Natural killer cell (primary cell): ENCODE data around the gene SRSF5. TPM values are rescaled to one million over a fixed set of nuclear protein-coding genes. Genes with fewer than 3 reads are reported as not detected.

Experiments
- ATAC-seq, 3 donors: fragments of 150-1000 bp in 2 of 3; fragments of 200-7000 bp in 1 of 3; cut with Tn5 transposase; 1 replicate in 1 of 3; 2 replicates in 2 of 3; pipeline ENCODE4 v1.10.0; 2021; ENCODE audit warnings: mild to moderate bottlenecking in 2 of 3, moderate library complexity in 2 of 3
- DNase-seq, 2 donors: peaks; one replicate each; pipeline versions ENCODE4 v3.0.0 to v3.0.0-alpha.2; 2013 to 2021; ENCODE audit warnings: mixed read lengths in 1 of 2
- H3K27ac ChIP-seq: one replicate; pipeline ENCODE4 v1.5.1; 2013; ENCODE audit warnings: mild to moderate bottlenecking, low read length
- H3K27me3 ChIP-seq: one replicate; pipeline ENCODE4 v1.6.1; 2013; ENCODE audit warnings: low read length; ENCODE audit not compliant: control insufficient read depth, insufficient read depth
- H3K36me3 ChIP-seq: one replicate; pipeline ENCODE4 v1.6.1; 2013; ENCODE audit warnings: low read length; ENCODE audit not compliant: control insufficient read depth, insufficient read depth
- H3K4me1 ChIP-seq: one replicate; pipeline ENCODE4 v1.6.1; 2013; ENCODE audit warnings: low read length; ENCODE audit not compliant: control insufficient read depth, insufficient read depth
- H3K4me3 ChIP-seq: one replicate; pipeline ENCODE4 v1.5.1; 2013; ENCODE audit warnings: low read length
- H3K9me3 ChIP-seq: one replicate; pipeline ENCODE4 v1.6.1; 2013; ENCODE audit warnings: low read length; ENCODE audit not compliant: control insufficient read depth, insufficient read depth
- H3K27ac Mint-ChIP-seq, 2 donors: one replicate each; pipeline ENCODE4 v1.8.0; 2022; ENCODE audit warnings: mild to moderate bottlenecking in 2 of 2, mixed read lengths in 2 of 2, moderate library complexity in 1 of 2
- H3K27me3 Mint-ChIP-seq, 2 donors: one replicate each; pipeline ENCODE4 v1.8.0; 2022; ENCODE audit warnings: low read depth in 2 of 2, mixed read lengths in 2 of 2
- H3K36me3 Mint-ChIP-seq: one replicate; pipeline ENCODE4 v1.8.0; 2022; ENCODE audit warnings: mixed read lengths
- H3K4me1 Mint-ChIP-seq, 2 donors: one replicate each; pipeline ENCODE4 v1.8.0; 2022; ENCODE audit warnings: mixed read lengths in 2 of 2
- H3K4me3 Mint-ChIP-seq: one replicate; pipeline ENCODE4 v1.8.0; 2022; ENCODE audit warnings: mild to moderate bottlenecking, moderate library complexity, mixed read lengths
- H3K9me3 Mint-ChIP-seq, 2 donors: one replicate each; pipeline ENCODE4 v1.8.0; 2022; ENCODE audit warnings: mixed read lengths in 2 of 2
- CTCF ChIP-seq: fragments of 200-600 bp; IDR thresholded peaks from one replicate; pipeline ENCODE4 v1.8.0; 2022; ENCODE audit warnings: antibody characterized with exemption
- WGBS: methylation state at CpG from one replicate; pipeline ENCODE4 v1.1.7; 2013; ENCODE audit warnings: missing lambda C conversion rate; ENCODE audit not compliant: insufficient coverage; 5-methylcytosine and 5-hydroxymethylcytosine counted together
- intact Hi-C: fragments of 100-400 bp; cut with micrococcal nuclease; formaldehyde crosslinking; loops from one replicate; pipeline ENCODE4 v1.14.2; 2022
- total RNA-seq, 4 donors: library from RNA; stranded (reverse); fragments of 120-200 nt in 1 of 4; gene quantifications; one replicate each; pipeline versions ENCODE4 v1.2.3 to v1.2.4, GENCODE V29; 2013 to 2022

Gene SRSF5
- total RNA-seq, 3 donors from 2014 or later (not counting 1 experiment from before 2014, with no cell fraction given): 1,327 to 1,669 (median 1,634) TPM

GRCh38 chr14:69797573-69798338 is 30.8 kb downstream of the SRSF5 start:
- Mint-ChIP-seq H3K9me3 (no peaks in the 10 kb centered on the region), H3K4me3 (no peak overlapping the region), H3K4me1 (no peaks in the 10 kb centered on the region), H3K27me3 (peaks cover 0 to 7% of the 10 kb centered on the region in 2 donors), H3K36me3 (no peaks in the 10 kb centered on the region), H3K27ac (no peak overlapping the region)
- no peak overlapping the region for H3K4me3 ChIP-seq
- no peak overlapping the region for H3K27ac ChIP-seq
- no peak for DNase-seq
- no peaks in the 10 kb centered on the region for H3K4me1 ChIP-seq
- no peak for ATAC-seq
- no peaks in the 10 kb centered on the region for H3K9me3 ChIP-seq
- intact Hi-C loops: no loop called here
- H3K27me3 ChIP-seq: no peaks in the 10 kb centered on the region
- H3K36me3 ChIP-seq: no peaks in the 10 kb centered on the region
- WGBS: 66% methylated on average over 3 of the region's 5 CpGs
- no peak for TF ChIP-seq CTCF

GRCh38 chr14:69798339-69798735 is 31.4 kb downstream of the SRSF5 start:
- H3K36me3 Mint-ChIP-seq: no peaks in the 10 kb centered on the region
- no peak for TF ChIP-seq CTCF
- no peak overlapping the region for H3K4me3 ChIP-seq

GRCh38 chr14:69803753-69804152 is 36.8 kb downstream of the SRSF5 start:
- Mint-ChIP-seq H3K4me3 (no peak overlapping the region), H3K36me3 (no peaks in the 10 kb centered on the region), H3K27me3 (peaks cover 10 to 12% of the 10 kb centered on the region in 2 donors), H3K27ac (no peak overlapping the region), H3K9me3 (no peaks in the 10 kb centered on the region), H3K4me1 (no peaks in the 10 kb centered on the region)
- DNase-seq (no peak), ATAC-seq (no peak)
- no peaks in the 10 kb centered on the region for H3K9me3 ChIP-seq
- H3K27me3 ChIP-seq: no peaks in the 10 kb centered on the region
- TF ChIP-seq CTCF: no peak
- H3K4me1 ChIP-seq: no peaks in the 10 kb centered on the region
- H3K27ac ChIP-seq: no peak overlapping the region
- no peaks in the 10 kb centered on the region for H3K36me3 ChIP-seq
- H3K4me3 ChIP-seq: no peak overlapping the region
- intact Hi-C loops: no loop called here

More at GRCh38 chr14:69798339-69798735, 31.4 kb downstream of the SRSF5 start:
- no peaks in the 10 kb centered on the region for H3K9me3 ChIP-seq
- Mint-ChIP-seq H3K27ac (no peak overlapping the region), H3K4me3 (no peak overlapping the region), H3K9me3 (no peaks in the 10 kb centered on the region), H3K4me1 (no peaks in the 10 kb centered on the region), H3K27me3 (peaks cover 4 to 7% of the 10 kb centered on the region in 2 donors)
- DNase-seq (no peak), ATAC-seq (no peak)
- WGBS: 96% methylated on average over 4 of the region's 4 CpGs
- no peaks in the 10 kb centered on the region for H3K36me3 ChIP-seq
- intact Hi-C loops: no loop called here
- H3K4me1 ChIP-seq: no peaks in the 10 kb centered on the region
- H3K27me3 ChIP-seq: no peaks in the 10 kb centered on the region
- H3K27ac ChIP-seq: no peak overlapping the region

GRCh38 chr14:69804902-69805301 is 38.0 kb downstream of the SRSF5 start:
- Mint-ChIP-seq H3K4me1 (no peaks in the 10 kb centered on the region), H3K27ac (no peak overlapping the region), H3K9me3 (no peaks in the 10 kb centered on the region), H3K27me3 (peaks cover 10 to 12% of the 10 kb centered on the region in 2 donors), H3K36me3 (no peaks in the 10 kb centered on the region), H3K4me3 (no peak overlapping the region)
- Histone ChIP-seq H3K27me3 (no peaks in the 10 kb centered on the region), H3K4me1 (no peaks in the 10 kb centered on the region), H3K27ac (no peak overlapping the region), H3K36me3 (no peaks in the 10 kb centered on the region), H3K9me3 (no peaks in the 10 kb centered on the region), H3K4me3 (no peak overlapping the region)
- ATAC-seq: no peak
- WGBS: 81% methylated on average over 2 of the region's 2 CpGs
- intact Hi-C loops: no loop called here
- DNase-seq: no peak
- no peak for TF ChIP-seq CTCF
